GM19023 (cell line): Measurements from ENCODE around the gene KCNV2.
"Not testable (repeated sequence)": the region's sequence is repeated elsewhere in the genome, so short reads cannot be mapped to it uniquely, and the experiment has no call there.

ENCODE experiments used
- ATAC-seq: cut with Tn5 transposase; IDR thresholded peaks from one replicate; pipeline ENCODE4 v1.9.1; 2021; ENCODE audit warnings: mild to moderate bottlenecking, moderate library complexity; ENCODE audit not compliant: unreplicated experiment

Gene KCNV2

GRCh38 chr9:2717385-2717784, at the start of gene KCNV2:
KCNV2 (plus strand) TSS chr9:2717510; CDS start chr9:2717740, 230 bp downstream.
- ATAC-seq, result no peak

- no peak for ATAC-seq
Observed at GRCh38 chr9:2673161-2673560, 44.1 kb upstream of the KCNV2 start.

- ATAC-seq, result no peak
Observed at GRCh38 chr9:2674141-2674824, 43.0 kb upstream of the KCNV2 start.

- ATAC-seq, result no peak
Observed at GRCh38 chr9:2675834-2676233, 41.5 kb upstream of the KCNV2 start.

GRCh38 chr9:2676466-2676865, 40.8 kb upstream of the KCNV2 start:
- no peak for ATAC-seq

- ATAC-seq, result no peak
Observed at GRCh38 chr9:2677915-2678889, 39.1 kb upstream of the KCNV2 start.

- ATAC-seq, result no peak
Observed at GRCh38 chr9:2679011-2679410, 38.3 kb upstream of the KCNV2 start.

- no peak for ATAC-seq
Observed at GRCh38 chr9:2681981-2682380, 35.3 kb upstream of the KCNV2 start.

GRCh38 chr9:2686911-2687310, 30.4 kb upstream of the KCNV2 start:
- ATAC-seq, result no peak

- no peak for ATAC-seq
Observed at GRCh38 chr9:2688636-2689035, 28.7 kb upstream of the KCNV2 start.

- ATAC-seq, result no peak
Observed at GRCh38 chr9:2691212-2691611, 26.1 kb upstream of the KCNV2 start.

GRCh38 chr9:2691626-2692025, 25.7 kb upstream of the KCNV2 start:
- no peak for ATAC-seq

- ATAC-seq, result no peak
Observed at GRCh38 chr9:2693056-2693455, 24.3 kb upstream of the KCNV2 start.

- no peak for ATAC-seq
Observed at GRCh38 chr9:2697492-2697891, 19.8 kb upstream of the KCNV2 start.

- no peak for ATAC-seq
Observed at GRCh38 chr9:2700398-2700797, 16.9 kb upstream of the KCNV2 start.

- no peak for ATAC-seq
Observed at GRCh38 chr9:2700909-2701550, 16.3 kb upstream of the KCNV2 start.

GRCh38 chr9:2704504-2704903, 12.8 kb upstream of the KCNV2 start:
- no peak for ATAC-seq

GRCh38 chr9:2707256-2707655, 10.1 kb upstream of the KCNV2 start:
- ATAC-seq, result not testable (repeated sequence)

GRCh38 chr9:2709645-2710101, 7.6 kb upstream of the KCNV2 start:
- no peak for ATAC-seq

- ATAC-seq, result no peak
Observed at GRCh38 chr9:2711716-2712115, 5.6 kb upstream of the KCNV2 start.

GRCh38 chr9:2718001-2718697, 839 bp downstream of the KCNV2 start:
- no peak for ATAC-seq
